ENCODE data around the gene ZC3HAV1L.
"Not testable (repeated sequence)": the region's sequence is repeated elsewhere in the genome, so short reads cannot be mapped to it uniquely, and the experiment has no call there.

Gene ZC3HAV1L

GRCh38 chr7:139035586-139036353 lies at the start of gene ZC3HAV1L:
ZC3HAV1L (minus strand) TSS chr7:139036042; CDS start chr7:139036017, 25 bp downstream.
- DNase-seq (ENCODE audit: low read depth, low spot score): peak; percentile 3

GRCh38 chr7:139084709-139085108 lies 48.9 kb upstream of the ZC3HAV1L start:
- no peak for DNase-seq (ENCODE audit: low read depth, low spot score)

GRCh38 chr7:139081584-139081983 lies 45.7 kb upstream of the ZC3HAV1L start:
- no peak for DNase-seq (ENCODE audit: low read depth, low spot score)

GRCh38 chr7:139080905-139081304 lies 45.1 kb upstream of the ZC3HAV1L start:
- DNase-seq (ENCODE audit: low read depth, low spot score): no peak

- no peak for DNase-seq (ENCODE audit: low read depth, low spot score)
Observed at GRCh38 chr7:139079861-139080260, 44.0 kb upstream of the ZC3HAV1L start.

GRCh38 chr7:139078911-139079310 lies 43.1 kb upstream of the ZC3HAV1L start:
- no peak for DNase-seq (ENCODE audit: low read depth, low spot score)

- no peak for DNase-seq (ENCODE audit: low read depth, low spot score)
Observed at GRCh38 chr7:139078399-139078798, 42.6 kb upstream of the ZC3HAV1L start.

GRCh38 chr7:139077706-139078105 lies 41.9 kb upstream of the ZC3HAV1L start:
- not testable (repeated sequence) for DNase-seq (ENCODE audit: low read depth, low spot score)

- no peak for DNase-seq (ENCODE audit: low read depth, low spot score)
Observed at GRCh38 chr7:139075871-139076686, 40.2 kb upstream of the ZC3HAV1L start.

- peak; percentile 30 for DNase-seq (ENCODE audit: low read depth, low spot score)
Observed at GRCh38 chr7:139075031-139075652, 39.3 kb upstream of the ZC3HAV1L start.

- DNase-seq (ENCODE audit: low read depth, low spot score): no peak
Observed at GRCh38 chr7:139072796-139073195, 37.0 kb upstream of the ZC3HAV1L start.

GRCh38 chr7:139071680-139072079 lies 35.8 kb upstream of the ZC3HAV1L start:
- DNase-seq (ENCODE audit: low read depth, low spot score): no peak

GRCh38 chr7:139068544-139069399 lies 32.9 kb upstream of the ZC3HAV1L start:
- no peak for DNase-seq (ENCODE audit: low read depth, low spot score)

- DNase-seq (ENCODE audit: low read depth, low spot score): no peak
Observed at GRCh38 chr7:139066315-139066714, 30.5 kb upstream of the ZC3HAV1L start.

GRCh38 chr7:139065323-139065722 lies 29.5 kb upstream of the ZC3HAV1L start:
- DNase-seq (ENCODE audit: low read depth, low spot score): no peak

GRCh38 chr7:139061416-139061815 lies 25.6 kb upstream of the ZC3HAV1L start:
- no peak for DNase-seq (ENCODE audit: low read depth, low spot score)

- DNase-seq (ENCODE audit: low read depth, low spot score): no peak
Observed at GRCh38 chr7:139060695-139061237, 24.9 kb upstream of the ZC3HAV1L start.

- DNase-seq (ENCODE audit: low read depth, low spot score): no peak
Observed at GRCh38 chr7:139059905-139060304, 24.1 kb upstream of the ZC3HAV1L start.

- DNase-seq (ENCODE audit: low read depth, low spot score): no peak
Observed at GRCh38 chr7:139058943-139059342, 23.1 kb upstream of the ZC3HAV1L start.

GRCh38 chr7:139055674-139056073 lies 19.8 kb upstream of the ZC3HAV1L start:
- DNase-seq (ENCODE audit: low read depth, low spot score): no peak

- DNase-seq (ENCODE audit: low read depth, low spot score): not testable (repeated sequence)
Observed at GRCh38 chr7:139054656-139055055, 18.8 kb upstream of the ZC3HAV1L start.

Data from brain pericyte (primary cell).